HepG2 (cell line): ENCODE results near the gene DNAL4. TPM values are rescaled to one million over a fixed set of nuclear protein-coding genes. Genes with fewer than 3 reads are reported as not detected.

ENCODE experiments used
- FOXC1 ChIP-seq: sonication (generic); formaldehyde crosslinking; IDR thresholded peaks from 2 replicates; pipeline ENCODE4 v1.8.0; 2022; ENCODE audit warnings: mild to moderate bottlenecking, missing genetic modification reagents, borderline replicate concordance
- HINFP ChIP-seq: sonication (generic); formaldehyde crosslinking; IDR thresholded peaks from 2 replicates; pipeline ENCODE4 v1.4.0; 2020; ENCODE audit warnings: low read depth, mild to moderate bottlenecking, missing genetic modification reagents
- HIVEP1 ChIP-seq: sonication (generic); formaldehyde crosslinking; IDR thresholded peaks from 2 replicates; pipeline ENCODE4 v1.4.0; 2020; ENCODE audit warnings: mild to moderate bottlenecking, missing genetic modification reagents
- IRF9 ChIP-seq: sonication (generic); formaldehyde crosslinking; IDR thresholded peaks from 2 replicates; pipeline ENCODE4 v1.8.0; 2022; ENCODE audit warnings: missing genetic modification reagents, mild to moderate bottlenecking, borderline replicate concordance
- NCOA1 ChIP-seq: sonication (generic); formaldehyde crosslinking; IDR thresholded peaks from 2 replicates; pipeline ENCODE4 v1.9.0; 2021; ENCODE audit warnings: missing genetic modification reagents
- NFAT5 ChIP-seq: sonication (generic); formaldehyde crosslinking; IDR thresholded peaks from 2 replicates; pipeline ENCODE4 v1.4.0; 2020; ENCODE audit warnings: missing genetic modification reagents
- SP1 ChIP-seq, 2 experiments: fragments of 450-650 bp in 1 of 2; sonication (generic) in 1 of 2; formaldehyde crosslinking in 1 of 2; IDR thresholded peaks; 2 replicates each; pipeline versions ENCODE4 v1.4.0 to v1.6.1; 2016 to 2020; ENCODE audit warnings: missing genetic modification reagents in 1 of 2
- XRCC5 ChIP-seq: fragments of 200-400 bp; formaldehyde crosslinking; optimal IDR thresholded peaks from 2 replicates; pipeline ENCODE3; 2017; ENCODE audit warnings: mild to moderate bottlenecking, low read length
- polyA plus RNA-seq, 8 experiments: library from polyadenylated mRNA; depleted of rRNA in 3 of 8; stranded (reverse) in 7 of 8; unstranded in 1 of 8; fragments of >200 nt; fragmentation: Illumina TruSeq in 4 of 8; extraction: Trizol in 4 of 8; gene quantifications; 2 replicates each; pipeline versions ENCODE4 v1.2.1 to v1.2.3, GENCODE V29; 2011 to 2016; ENCODE audit warnings: low read depth in 4 of 8, missing spikeins in 1 of 8, mixed read lengths in 1 of 8; ENCODE audit not compliant: insufficient read depth in 1 of 8
- total RNA-seq, 5 experiments: library from RNA; depleted of rRNA; stranded (reverse); fragments of >200 nt; fragmentation: Illumina TruSeq; extraction: Trizol; gene quantifications; 2 replicates each; pipeline ENCODE4 v1.2.3, GENCODE V29; 2016; ENCODE audit warnings: low read depth in 1 of 5

Gene DNAL4
- total and polyA plus RNA-seq, 2 of the 13 experiments (the other 11 are each of a cell fraction or from before 2014, with no cell fraction given): 8.0 to 10.7 TPM

- TF ChIP-seq NFAT5: no peak
- no peak for TF ChIP-seq HIVEP1 (CRISPR knock-in tag)
- TF ChIP-seq HINFP (CRISPR knock-in tag): no peak
- no peak for TF ChIP-seq IRF9 (CRISPR knock-in tag)
- TF ChIP-seq NCOA1: no peak
- TF ChIP-seq XRCC5: no peak
- TF ChIP-seq FOXC1 (CRISPR knock-in tag): no peak
- TF ChIP-seq SP1 (IDR thresholded peaks at IDR 0.05): no peak
- no peak for TF ChIP-seq SP1 (CRISPR knock-in tag; IDR thresholded peaks at IDR 0.05)
These were observed 23.3 kb upstream of the DNAL4 start (continued) for GRCh38 chr22:38817196-38817595.
